H1 (cell line): ENCODE measurements around the gene MTG1. TPM values are rescaled to one million over a fixed set of nuclear protein-coding genes. Genes with fewer than 3 reads are reported as not detected.

Experiments used
- ATF2 ChIP-seq: IDR thresholded peaks from 2 replicates; pipeline ENCODE4 v1.6.1; 2012; ENCODE audit warnings: low read length, inconsistent platforms
- ATF3 ChIP-seq: IDR thresholded peaks from 2 replicates; pipeline ENCODE4 v1.6.1; 2011; ENCODE audit warnings: low read depth, mild to moderate bottlenecking, low read length; ENCODE audit not compliant: insufficient read depth
- BCL11A ChIP-seq, 2 experiments: IDR thresholded peaks; one replicate each; pipeline ENCODE4 v1.6.1; 2011; ENCODE audit warnings: low read depth in 2 of 2, low read length in 2 of 2, mild to moderate bottlenecking in 2 of 2
- BRCA1 ChIP-seq: IDR thresholded peaks from 2 replicates; pipeline ENCODE4 v1.6.1; 2012; ENCODE audit warnings: low read depth, low read length, improper control_type of control experiment
- CEBPB ChIP-seq: IDR thresholded peaks from 2 replicates; pipeline ENCODE4 v1.6.1; 2012; ENCODE audit warnings: low read depth, low read length
- GTF2F1 ChIP-seq: IDR thresholded peaks from 2 replicates; pipeline ENCODE4 v1.6.1; 2012; ENCODE audit warnings: low read depth, low read length, improper control_type of control experiment, borderline replicate concordance
- NANOG ChIP-seq: IDR thresholded peaks from 2 replicates; pipeline ENCODE4 v1.6.1; 2011; ENCODE audit warnings: low read length, low read depth, mild to moderate bottlenecking, inconsistent platforms; ENCODE audit not compliant: insufficient read depth, poor library complexity, severe bottlenecking
- SRF ChIP-seq: IDR thresholded peaks from 2 replicates; pipeline ENCODE4 v1.6.1; 2011; ENCODE audit warnings: mild to moderate bottlenecking, low read depth, low read length, moderate library complexity
- USF2 ChIP-seq: IDR thresholded peaks from 2 replicates; pipeline ENCODE4 v1.6.1; 2011; ENCODE audit warnings: low read length, improper control_type of control experiment
- polyA plus RNA-seq, 7 experiments: library from polyadenylated mRNA; depleted of rRNA in 3 of 7; stranded (reverse) in 5 of 7; unstranded in 2 of 7; fragments of >200 nt in 5 of 7; fragments of 200-250 nt in 2 of 7; gene quantifications; 1 replicate in 5 of 7; 2 replicates in 1 of 7; 4 replicates in 1 of 7; pipeline versions ENCODE4 v1.2.1 to v1.2.3, GENCODE V29; 2011 to 2013; ENCODE audit warnings: missing spikeins in 2 of 7, mixed read lengths in 2 of 7
- total RNA-seq: library from RNA; stranded (reverse); fragmentation: NEBNext Ultra II Directional; extraction: Animal tissue kit (Norgen Biotek cat#: 25700); gene quantifications from 2 replicates; pipeline ENCODE4 v1.2.1, GENCODE V29; 2021

The MTG1 gene
- total and polyA plus RNA-seq, 2 of the 8 experiments (the other 6 are each of a cell fraction or from before 2014, with no cell fraction given), result 56.6 to 81.6 TPM

GRCh38 chr10:133379801-133380666 lies 13.9 kb upstream of the MTG1 start (continued):
- TF ChIP-seq ATF2 (no peak), USF2 (no peak), ATF3 (no peak), BCL11A (IDR thresholded peaks at IDR 0.05; ENCODE audit: low read depth in 2 of 2, low read length in 2 of 2) (no peak), GTF2F1 (no peak), SRF (no peak), NANOG (no peak), BRCA1 (no peak), CEBPB (no peak)
